Left renal cortex interstitium (tissue), 4 donors: ENCODE measurements around the gene KIF5A. TPM values are rescaled to one million over a fixed set of nuclear protein-coding genes. Genes with fewer than 3 reads are reported as not detected.

ENCODE experiments used
- DNase-seq, 4 donors: peaks; one replicate each; pipeline ENCODE4 v3.0.0-alpha.2; 2013; ENCODE audit warnings: low read depth in 4 of 4, low spot score in 2 of 4, missing footprints in 1 of 4
- polyA plus RNA-seq, 4 donors: library from polyadenylated mRNA; unstranded; fragments of 120-200 nt; gene quantifications; one replicate each; pipeline ENCODE4 v1.2.1, GENCODE V29; 2013; ENCODE audit not compliant: insufficient read length in 4 of 4

KIF5A gene
- polyA plus RNA-seq, 4 donors = 0.30 to 1.0 (median 0.54) TPM

DNA sequence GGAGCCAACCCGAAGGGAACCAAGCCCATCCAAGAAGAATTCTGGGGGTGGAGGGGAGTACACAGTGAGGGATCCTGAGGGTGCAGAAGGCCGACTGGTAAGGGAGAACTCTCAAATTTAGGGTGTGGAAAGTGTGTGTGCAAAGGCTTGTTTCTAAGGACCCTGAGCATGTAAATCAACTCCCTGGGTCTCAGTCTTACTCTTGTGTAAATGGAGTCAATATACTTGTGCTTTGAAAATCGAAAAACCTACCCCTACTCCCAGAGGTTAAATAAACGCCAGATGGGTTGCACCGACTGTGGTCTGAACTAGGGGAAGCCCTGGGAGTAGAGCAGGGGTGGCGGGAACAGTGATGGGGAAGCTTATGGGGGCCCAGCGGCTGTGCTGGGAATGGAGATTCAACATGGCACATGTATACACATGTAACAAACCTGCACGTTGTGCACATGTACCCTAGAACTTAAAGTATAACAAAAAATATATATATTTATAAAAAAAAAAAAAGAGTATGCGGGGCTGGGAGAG, 77.1 kb downstream of the KIF5A start:
- DNase-seq = no peak

DNA sequence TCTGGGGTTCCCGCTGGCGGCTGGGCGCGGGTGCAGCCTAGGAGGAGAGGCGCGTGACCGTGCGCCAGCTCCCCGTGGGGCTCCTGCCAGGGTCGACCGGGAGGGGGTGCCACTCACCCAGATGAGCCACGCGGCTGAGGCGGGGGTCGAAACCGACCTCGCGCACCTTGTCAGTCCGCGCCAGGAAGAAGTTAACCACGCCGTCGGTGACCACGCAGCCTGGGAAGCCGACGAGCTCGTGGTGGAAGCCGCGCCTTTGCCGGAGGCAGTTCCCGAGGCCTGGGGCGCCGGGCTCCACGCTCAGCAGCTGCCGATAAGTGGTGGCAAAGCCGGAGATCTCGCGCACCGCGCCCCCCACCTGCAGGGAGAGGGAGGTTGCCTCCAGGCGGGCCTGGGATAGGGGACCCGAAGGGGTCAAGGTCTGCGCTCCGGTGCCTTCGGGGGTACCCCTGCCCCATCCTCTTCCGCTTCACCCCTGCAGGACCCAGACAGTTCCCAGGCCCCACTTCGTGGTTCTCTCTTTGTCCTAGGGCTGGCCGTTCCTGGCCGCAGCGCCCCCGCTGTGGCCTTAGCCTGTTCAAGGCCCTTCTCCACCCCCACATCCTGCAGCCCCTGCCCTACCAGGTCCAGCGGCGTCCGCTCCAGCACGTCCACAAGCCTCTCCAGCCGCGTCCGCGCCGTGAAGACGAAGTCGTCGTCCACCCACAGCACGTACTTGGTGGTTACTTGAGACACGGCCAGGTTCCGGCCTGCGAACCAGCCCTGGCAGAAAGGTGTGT, 77.8 kb downstream of the KIF5A start:
- no peak for DNase-seq

DNA sequence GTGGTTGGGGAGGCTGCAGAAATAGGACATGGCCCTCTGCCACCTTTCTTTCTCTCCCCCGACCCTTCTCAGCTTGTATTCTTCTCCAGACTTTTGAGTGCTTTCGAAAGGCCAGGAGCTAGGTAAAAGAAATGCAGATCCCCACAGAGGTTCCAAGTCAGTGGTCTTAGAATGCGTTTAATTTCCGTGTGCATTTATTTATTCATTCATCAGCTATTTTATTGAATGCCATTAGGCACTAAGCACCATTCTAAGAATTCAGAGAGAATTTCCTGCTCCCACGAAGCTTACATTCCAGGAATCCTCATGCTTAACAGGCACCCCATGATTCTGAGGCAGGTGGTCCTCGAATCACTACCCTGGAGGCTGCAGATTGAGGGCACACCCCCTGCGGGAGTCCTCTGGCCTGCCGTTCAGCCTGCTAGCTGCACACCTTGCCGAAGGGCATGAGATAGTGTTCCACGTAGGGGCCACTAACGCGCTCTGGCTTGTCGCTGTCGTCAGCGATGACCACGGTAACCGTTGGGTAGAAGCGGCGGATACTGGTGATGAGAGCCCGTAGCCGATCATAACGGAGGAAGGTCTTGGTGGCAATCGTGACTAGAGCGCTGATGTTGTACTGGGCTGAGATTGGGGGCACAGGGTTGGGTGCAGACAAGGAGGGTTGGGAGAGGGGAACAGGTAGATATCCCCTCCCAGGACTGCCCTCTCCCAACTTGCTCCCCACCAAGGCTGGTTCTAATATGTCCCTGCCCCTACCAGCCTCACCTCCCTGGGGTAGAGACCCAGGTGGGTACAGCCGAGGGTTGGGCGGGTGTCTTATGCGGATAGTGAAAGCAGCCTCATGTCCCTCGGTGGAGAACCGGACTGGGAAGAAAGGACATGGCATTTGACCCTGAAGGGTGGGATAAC, 78.7 kb downstream of the KIF5A start:
- no peak for DNase-seq

GRCh38 chr12:57629897-57630471, 80.1 kb downstream of the KIF5A start:
- DNase-seq = no peak

DNA sequence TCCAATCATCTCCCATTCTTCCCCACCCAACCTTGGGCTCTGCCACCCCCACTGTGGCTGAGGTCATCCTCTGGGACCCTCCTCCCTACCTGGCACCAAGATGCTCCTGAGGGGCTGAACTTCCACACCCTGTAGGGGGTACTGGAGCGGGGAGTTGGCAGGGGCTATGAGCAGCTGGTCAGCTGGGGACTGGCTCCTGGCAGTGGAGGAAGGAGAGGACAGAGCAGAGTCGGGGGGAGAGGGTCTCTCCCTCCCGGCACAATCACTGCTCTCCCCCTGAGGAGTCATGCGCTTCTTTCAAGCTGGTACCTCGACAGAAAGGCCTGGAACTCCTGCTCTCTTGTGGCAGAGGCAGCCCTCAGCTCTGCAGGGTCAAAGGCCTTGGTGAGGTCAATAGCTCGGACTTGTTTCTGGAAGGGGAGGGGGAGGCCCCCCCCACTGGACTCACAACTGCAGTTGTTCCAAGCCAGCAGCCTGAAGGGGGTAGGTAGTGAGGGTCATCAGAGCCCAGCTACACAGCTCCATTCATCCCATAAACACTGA, 81.1 kb downstream of the KIF5A start:
- DNase-seq = no peak

DNA sequence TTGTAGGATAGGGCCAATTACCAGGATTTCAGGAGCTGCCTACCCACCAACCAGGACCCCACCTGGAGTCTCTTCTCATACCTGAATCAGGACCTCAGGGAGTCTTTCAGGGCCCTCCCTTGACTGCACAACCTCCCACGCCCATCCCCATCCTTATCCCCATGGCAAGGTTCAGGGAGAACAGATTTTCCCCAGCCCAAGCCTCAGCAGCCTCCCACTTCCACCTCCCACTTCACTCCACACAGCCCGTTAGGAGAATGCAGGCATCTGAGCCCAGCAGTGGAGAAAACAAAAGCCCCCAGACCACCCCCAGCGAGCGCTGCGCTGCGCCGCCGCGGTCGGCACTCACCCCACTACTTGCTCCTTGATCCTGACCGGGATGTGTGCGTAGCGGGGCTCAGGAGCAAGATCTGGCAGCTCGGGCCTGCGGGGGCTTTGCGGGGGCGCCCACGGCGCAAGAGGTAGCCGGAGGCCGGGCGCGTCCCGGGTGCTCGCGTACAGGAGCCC, 81.8 kb downstream of the KIF5A start:
- DNase-seq = no peak

DNA sequence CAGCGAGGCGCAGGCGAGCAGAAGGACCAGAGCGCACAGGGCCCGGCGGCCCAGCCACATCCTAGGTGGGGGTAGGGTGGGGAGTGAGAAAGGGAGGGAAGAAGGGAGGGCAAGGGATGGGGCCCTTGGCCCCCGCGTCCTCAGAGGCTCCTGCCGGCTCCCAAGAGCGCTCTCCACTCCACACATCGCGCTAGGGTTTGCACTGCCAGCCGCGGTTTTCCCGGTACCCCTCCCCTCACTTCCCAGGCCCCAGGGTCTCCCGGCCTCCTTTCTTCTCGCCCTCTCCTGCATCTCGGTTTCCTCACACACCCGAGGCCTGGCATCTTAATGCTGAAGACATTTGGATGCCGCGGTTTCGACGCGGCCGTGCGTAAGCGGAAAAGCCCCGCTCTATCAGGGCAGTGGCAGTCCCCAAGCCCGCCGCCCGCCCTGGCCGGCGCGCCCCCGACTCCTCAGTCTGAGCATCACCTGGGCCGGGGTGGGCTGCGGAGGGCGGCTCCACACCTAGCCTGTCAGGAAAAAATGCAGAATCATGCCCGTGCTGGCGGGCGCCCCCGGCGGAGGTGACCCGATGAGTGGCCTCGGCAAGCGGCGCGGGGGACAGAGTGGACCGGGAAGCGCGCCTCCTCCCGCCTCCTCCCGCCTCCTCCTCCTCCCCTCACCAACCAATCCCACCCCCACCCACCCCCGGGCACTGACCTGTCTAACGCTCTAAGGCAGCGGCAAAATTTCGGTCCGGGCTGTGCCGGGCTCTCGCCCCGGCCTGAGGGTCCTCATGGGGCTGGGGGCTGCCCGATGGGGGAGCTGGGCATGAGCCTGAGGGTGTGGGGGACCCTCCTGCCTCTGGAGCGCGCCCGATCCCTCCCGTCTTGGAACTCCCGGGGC, 82.5 kb downstream of the KIF5A start:
- DNase-seq = no peak

DNA sequence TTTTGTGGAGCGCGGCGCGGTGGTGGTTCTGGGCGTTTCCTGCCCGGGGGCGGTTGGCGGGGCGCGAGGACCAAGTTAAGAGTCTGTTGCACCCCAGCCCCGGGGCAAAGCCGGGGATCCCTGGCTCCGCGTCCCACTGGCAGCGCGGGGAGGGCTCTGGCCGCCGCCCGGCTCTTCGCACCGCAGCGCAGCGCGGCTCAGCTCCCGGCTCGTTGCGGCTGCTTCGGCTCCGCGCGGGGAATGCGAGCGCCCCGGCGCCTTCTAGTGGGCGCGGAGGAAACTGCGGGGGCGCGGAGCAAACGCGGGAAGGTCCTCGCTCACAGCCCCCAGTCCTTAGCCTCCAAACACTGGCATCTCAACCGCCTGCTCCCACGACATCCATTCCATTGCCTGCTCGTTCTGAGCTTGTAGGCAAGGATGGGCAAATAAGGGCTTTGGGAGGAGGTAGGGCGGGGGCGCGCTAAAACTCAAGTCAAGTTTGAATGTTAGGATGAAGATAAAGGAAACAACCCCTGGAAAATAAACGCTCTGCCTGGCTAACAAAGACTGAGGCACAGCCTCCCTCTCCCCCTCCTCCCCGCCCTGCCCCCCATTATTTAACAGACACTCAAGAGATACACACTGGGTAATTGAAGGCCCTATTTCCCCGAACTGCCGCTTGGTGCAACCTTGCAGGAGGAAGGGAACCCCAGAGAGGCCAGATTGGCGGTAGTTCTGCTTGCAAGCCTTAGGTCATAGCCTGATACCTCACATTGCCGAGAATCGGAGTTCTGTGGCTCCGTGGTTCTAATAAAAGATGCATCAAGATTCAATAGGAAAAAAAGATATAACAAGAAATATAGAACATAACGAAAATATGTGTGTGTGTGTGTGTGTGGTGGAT, 83.4 kb downstream of the KIF5A start, which contains the start of gene B4GALNT1:
TSS of gene B4GALNT1 (minus strand) at position 244 of the 883 bp plus-strand sequence. CDS start 1,069 bp downstream, outside the sequence.
- DNase-seq = no peak

Other genes with a start within 250 kb of the KIF5A start
- gene R3HDM2, start 119.0 kb upstream of the KIF5A start, polyA plus RNA-seq = 100 to 1,000 TPM in 2 of 4 donors, 10 to 100 TPM in 2; 52.3 to 104 (median 80.9) TPM
- under 1 TPM; 0.19 to 0.25 (median 0.20) TPM for gene INHBC, start 115.3 kb upstream of the KIF5A start, polyA plus RNA-seq
- under 1 TPM; 0.55 to 0.99 (median 0.67) TPM for gene INHBE, start 94.7 kb upstream of the KIF5A start, polyA plus RNA-seq
- gene GLI1, start 90.3 kb upstream of the KIF5A start, polyA plus RNA-seq = 10 to 100 TPM; 15.0 to 31.1 (median 19.3) TPM
- gene ARHGAP9, start 70.2 kb upstream of the KIF5A start, polyA plus RNA-seq = 1 to 10 TPM; 1.1 to 3.8 (median 3.1) TPM
- gene MARS1, start 62.0 kb upstream of the KIF5A start, polyA plus RNA-seq = 100 to 1,000 TPM in 3 of 4 donors, 10 to 100 TPM in 1; 94.7 to 157 (median 126) TPM
- 10 to 100 TPM; 30.1 to 35.2 (median 32.7) TPM for gene DDIT3, start 29.5 kb upstream of the KIF5A start, polyA plus RNA-seq
- gene MBD6, start 27.2 kb upstream of the KIF5A start, polyA plus RNA-seq = 10 to 100 TPM; 38.4 to 98.6 (median 75.0) TPM
- 100 to 1,000 TPM; 160 to 179 (median 169) TPM for gene DCTN2, start 2.9 kb upstream of the KIF5A start, polyA plus RNA-seq
- 10 to 100 TPM; 38.0 to 46.0 (median 39.5) TPM for gene PIP4K2C, start 41.1 kb downstream of the KIF5A start, polyA plus RNA-seq
- gene DTX3, start 54.8 kb downstream of the KIF5A start, polyA plus RNA-seq = 10 to 100 TPM; 47.7 to 75.1 (median 61.0) TPM
- gene ARHGEF25, start 61.4 kb downstream of the KIF5A start, polyA plus RNA-seq = 10 to 100 TPM; 29.2 to 38.3 (median 34.6) TPM
- gene B4GALNT1, start 83.2 kb downstream of the KIF5A start, polyA plus RNA-seq = 1 to 10 TPM in 1 of 4 donors, under 1 TPM in 3; 0.58 to 1.4 (median 0.76) TPM
- gene OS9, start 144.1 kb downstream of the KIF5A start, polyA plus RNA-seq = 100 to 1,000 TPM; 206 to 226 (median 209) TPM
- gene AGAP2, start 188.7 kb downstream of the KIF5A start, polyA plus RNA-seq = 1 to 10 TPM; 1.1 to 1.8 (median 1.2) TPM
- gene TSPAN31, start 195.0 kb downstream of the KIF5A start, polyA plus RNA-seq = 10 to 100 TPM; 83.5 to 98.6 (median 91.7) TPM
- 100 to 1,000 TPM; 205 to 270 (median 239) TPM for gene CDK4, start 202.3 kb downstream of the KIF5A start, polyA plus RNA-seq
- gene MARCHF9, start 205.1 kb downstream of the KIF5A start, polyA plus RNA-seq = 10 to 100 TPM; 15.6 to 25.2 (median 19.7) TPM
- gene CYP27B1, start 217.0 kb downstream of the KIF5A start, polyA plus RNA-seq = 1 to 10 TPM in 3 of 4 donors, under 1 TPM in 1; 0.78 to 1.8 (median 1.3) TPM
- 10 to 100 TPM; 28.4 to 32.0 (median 30.4) TPM for gene METTL1, start 222.1 kb downstream of the KIF5A start, polyA plus RNA-seq
- 10 to 100 TPM in 3 of 4 donors, 1 to 10 TPM in 1; 9.1 to 13.5 (median 12.4) TPM for gene EEF1AKMT3, start 222.6 kb downstream of the KIF5A start, polyA plus RNA-seq
- 10 to 100 TPM; 34.6 to 52.1 (median 42.8) TPM for gene TSFM, start 232.7 kb downstream of the KIF5A start, polyA plus RNA-seq